Stomach (tissue), 4 donors: ENCODE data around the gene ANLN.

ENCODE experiments used
- EP300 ChIP-seq: sonication (generic); formaldehyde crosslinking; IDR thresholded peaks from one replicate; pipeline ENCODE4 v1.6.1; 2017; ENCODE audit warnings: antibody characterized with exemption
- POLR2A ChIP-seq, 4 donors: fragments of 450-650 bp; IDR thresholded peaks; one replicate each; pipeline ENCODE4 v1.6.1; 2016; ENCODE audit warnings: antibody characterized with exemption in 4 of 4, control low read depth in 2 of 4, mild to moderate bottlenecking in 1 of 4, moderate library complexity in 1 of 4
- POLR2AphosphoS5 ChIP-seq, 3 donors: sonication (generic); formaldehyde crosslinking; IDR thresholded peaks; one replicate each; pipeline ENCODE4 v1.6.1; 2016; ENCODE audit warnings: antibody characterized with exemption in 3 of 3
- TF ChIP-seq, protein P1 (sequence below), 7 experiments: fragments of 450-650 bp in 4 of 7; fragments of 200-600 bp in 3 of 7; sonication (generic) in 3 of 7; IDR thresholded peaks; one replicate each; pipeline ENCODE4 v1.5.1; 2016 to 2019; ENCODE audit warnings: antibody characterized with exemption in 7 of 7, control low read depth in 2 of 7, mild to moderate bottlenecking in 1 of 7

DNA sequence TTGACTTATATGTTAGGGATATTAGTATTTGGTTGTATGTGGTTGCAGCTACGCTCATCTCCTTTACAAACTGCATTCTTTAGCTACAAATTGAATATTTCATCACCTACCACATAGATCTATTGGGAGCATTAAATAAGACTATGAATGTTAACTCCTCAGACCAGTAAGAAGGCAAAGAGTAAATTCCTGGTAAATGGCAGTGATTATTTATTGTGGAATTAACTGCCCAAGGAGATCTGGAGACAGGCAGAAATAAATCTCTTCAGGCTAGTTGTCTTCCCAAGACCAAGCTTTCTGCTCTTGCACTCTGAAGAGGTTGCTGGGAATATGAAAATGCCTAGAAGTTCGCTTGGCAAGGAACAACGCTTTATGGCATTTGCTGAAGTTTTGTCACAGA, 74.6 kb downstream of the ANLN start:
- TF ChIP-seq, protein P1, sequence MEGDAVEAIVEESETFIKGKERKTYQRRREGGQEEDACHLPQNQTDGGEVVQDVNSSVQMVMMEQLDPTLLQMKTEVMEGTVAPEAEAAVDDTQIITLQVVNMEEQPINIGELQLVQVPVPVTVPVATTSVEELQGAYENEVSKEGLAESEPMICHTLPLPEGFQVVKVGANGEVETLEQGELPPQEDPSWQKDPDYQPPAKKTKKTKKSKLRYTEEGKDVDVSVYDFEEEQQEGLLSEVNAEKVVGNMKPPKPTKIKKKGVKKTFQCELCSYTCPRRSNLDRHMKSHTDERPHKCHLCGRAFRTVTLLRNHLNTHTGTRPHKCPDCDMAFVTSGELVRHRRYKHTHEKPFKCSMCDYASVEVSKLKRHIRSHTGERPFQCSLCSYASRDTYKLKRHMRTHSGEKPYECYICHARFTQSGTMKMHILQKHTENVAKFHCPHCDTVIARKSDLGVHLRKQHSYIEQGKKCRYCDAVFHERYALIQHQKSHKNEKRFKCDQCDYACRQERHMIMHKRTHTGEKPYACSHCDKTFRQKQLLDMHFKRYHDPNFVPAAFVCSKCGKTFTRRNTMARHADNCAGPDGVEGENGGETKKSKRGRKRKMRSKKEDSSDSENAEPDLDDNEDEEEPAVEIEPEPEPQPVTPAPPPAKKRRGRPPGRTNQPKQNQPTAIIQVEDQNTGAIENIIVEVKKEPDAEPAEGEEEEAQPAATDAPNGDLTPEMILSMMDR (IDR thresholded peaks at IDR 0.05), result no peak
- TF ChIP-seq POLR2AphosphoS5 (IDR thresholded peaks at IDR 0.05) (no peak), POLR2A (IDR thresholded peaks at IDR 0.05) (no peak), EP300 (no peak)
